T-helper 1 cell (primary cell): Measurements from ENCODE around the gene PRRC2B.
"Not testable (repeated sequence)": the region's sequence is repeated elsewhere in the genome, so short reads cannot be mapped to it uniquely, and the experiment has no call there.

ENCODE experiments used
- DNase-seq, 5 donors: peaks; one replicate each; pipeline ENCODE4 v3.0.0-alpha.2; 2012 to 2020

The PRRC2B gene

DNA sequence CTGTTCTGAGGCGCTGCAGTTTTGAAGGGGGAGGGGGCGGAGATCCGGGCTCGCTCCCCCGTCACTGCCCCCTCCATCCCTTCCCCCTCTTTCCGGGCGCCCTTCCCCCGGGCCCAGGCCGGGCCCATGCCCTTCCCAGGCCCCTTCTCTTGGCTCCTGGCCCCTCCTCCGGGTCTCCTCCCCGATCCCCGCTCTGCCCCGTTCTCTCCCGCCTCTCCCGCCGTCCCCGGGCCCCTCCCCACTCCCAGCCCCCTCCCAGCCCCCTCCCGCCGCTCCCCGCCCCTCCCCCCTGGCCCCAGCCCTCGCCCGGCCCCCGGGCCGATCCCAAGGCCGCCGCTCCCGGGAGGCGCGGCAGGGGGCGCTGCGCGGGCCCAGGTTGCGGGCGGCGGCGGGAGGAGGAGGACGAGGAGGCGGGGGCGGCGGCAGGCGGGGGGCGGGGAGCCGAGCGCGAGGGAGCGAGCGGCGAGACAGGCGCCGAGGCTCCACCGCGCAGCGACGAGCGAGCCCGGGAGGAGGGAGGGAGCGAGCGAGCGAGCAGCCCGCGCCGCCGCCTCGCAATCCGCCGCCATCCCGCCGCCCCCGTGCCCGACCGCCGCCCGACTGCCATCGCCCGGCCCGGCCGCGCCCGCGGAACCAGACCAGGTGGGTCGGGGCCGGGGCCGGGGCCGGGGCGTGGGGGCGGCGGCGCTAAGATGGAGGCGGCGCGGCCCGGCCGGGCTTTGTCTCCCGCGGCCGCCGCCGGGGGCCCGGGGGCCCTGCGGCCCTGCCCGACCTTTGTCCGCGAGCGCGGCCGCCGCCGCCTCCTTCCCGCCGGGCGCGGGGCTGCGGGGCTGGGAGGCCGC lies at the start of gene PRRC2B:
Gene PRRC2B (plus strand): TSS at position 465 of the 842 bp plus-strand sequence. CDS start 36,059 bp downstream, outside the sequence.
- DNase-seq = peak; percentile 78 to 87 (median 81)

DNA sequence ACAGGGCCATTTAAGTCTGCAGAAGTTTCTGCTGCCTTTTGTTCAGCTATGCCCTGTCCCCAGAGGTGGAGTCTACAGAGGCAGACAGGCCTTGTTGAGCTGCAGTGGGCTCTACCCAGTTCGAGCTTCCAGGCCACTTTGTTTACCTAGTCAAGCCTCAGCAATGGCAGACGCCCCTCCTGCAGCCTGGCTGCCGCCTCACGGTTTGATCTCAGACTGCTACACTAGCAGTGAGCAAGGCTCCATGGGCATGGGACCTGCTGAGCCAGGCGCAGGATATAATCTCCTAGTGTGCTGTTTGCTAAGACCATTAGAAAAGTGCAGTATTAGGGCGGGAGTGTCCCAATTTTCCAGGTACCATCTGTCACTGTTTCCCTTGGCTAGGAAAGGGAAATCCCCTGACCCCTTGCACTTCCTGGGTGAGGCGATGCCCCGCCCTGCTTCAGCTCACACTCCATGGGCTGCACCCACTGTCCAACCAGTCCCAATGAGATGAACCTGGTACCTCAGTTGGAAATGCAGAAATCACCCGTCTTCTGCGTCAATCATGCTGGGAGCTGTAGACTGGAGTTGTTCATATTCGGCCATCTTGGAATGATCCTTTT lies 48.9 kb upstream of the PRRC2B start:
- not testable (repeated sequence) for DNase-seq

DNA sequence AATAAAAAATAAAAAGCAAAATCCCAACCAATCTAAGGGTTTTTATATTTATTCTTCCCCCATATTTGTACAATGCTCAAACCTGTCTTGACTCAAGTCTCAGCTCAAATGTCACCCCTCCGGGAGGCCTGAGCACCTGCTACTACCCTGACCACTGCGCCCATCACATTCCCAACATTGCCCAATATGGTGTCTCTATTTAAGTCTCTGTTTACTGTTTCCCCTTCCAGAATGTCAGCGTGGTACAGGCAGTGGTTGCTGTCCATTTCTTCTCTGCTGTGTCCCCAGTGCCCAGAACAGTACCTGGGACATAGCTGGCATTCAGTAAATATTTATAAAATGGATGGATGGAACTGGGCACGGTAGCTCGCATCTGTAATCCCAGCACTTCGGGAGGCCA lies 47.3 kb upstream of the PRRC2B start:
- DNase-seq = no peak

DNA sequence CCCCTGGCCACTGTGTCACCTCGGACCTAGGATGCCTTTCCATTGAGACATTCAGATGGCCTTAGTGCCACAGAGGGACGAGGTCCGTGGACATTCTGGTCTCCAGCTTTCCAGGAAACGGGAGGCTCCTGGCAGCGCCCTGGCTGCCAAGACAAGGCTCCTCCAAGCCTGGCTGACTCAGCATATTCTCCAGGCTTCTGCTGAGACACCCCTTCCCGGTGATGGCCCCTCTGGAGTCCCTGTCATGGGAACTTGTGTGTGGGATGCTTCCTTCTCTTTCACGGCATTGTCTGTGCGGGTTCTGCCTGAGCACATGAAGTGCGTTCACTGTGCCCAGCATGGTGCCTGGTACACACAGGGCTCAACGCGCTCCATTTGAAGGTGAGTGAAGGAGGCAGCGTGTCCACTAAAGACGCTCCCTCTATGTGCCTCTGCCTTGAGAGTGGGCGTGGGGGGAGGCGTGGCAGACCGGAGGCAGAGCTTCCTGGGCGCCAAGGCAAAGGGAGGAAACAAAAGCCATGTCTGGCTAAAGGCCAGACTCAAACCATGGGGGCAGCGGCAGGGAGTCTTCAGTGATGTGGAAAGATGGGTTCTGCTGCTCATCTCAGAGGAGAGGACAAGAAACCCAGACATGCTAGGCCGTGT lies 46.4 kb upstream of the PRRC2B start:
- no peak for DNase-seq

DNA sequence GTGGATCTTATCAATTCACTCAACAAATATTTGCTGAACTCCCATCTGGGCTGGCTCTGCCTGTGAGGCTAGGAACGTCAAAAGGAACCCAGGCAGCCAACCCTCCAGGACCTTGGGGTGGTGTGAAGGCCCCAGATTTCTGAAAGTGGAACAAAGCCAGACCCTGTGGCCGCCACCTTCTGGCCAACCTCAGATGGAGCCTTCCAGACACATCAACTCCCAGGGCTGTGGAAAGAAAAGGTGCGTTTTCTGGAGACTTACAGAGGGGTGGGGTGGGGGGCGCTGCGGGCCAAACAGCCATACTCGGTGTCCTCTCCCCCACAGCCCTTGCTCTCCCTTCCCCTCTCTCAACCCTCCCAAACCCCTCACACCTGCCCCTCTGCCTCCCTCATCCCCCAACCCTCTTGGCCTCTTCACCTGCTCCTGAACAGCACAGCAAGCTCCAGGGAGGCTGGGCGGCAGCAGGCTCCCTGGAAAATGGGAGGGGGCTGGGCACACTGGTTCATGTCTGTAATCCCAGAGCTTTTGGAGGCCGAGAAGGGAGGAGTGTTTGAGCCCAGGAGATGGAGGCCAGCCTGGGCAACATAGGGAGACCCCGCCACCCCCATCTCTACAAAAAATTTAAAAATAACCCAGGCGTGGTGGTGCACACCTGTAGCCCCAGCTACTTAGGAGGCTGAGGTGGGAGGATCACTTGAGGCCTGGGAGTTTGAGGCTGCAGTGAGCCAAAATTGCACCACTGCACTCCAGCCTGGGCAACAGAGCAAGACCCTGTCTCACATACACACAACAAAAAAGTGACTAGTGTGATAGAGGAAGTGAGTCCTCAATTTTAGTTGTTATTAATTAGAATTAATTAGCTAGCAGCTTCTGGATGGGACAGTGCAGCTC lies 45.0 kb upstream of the PRRC2B start:
- no peak for DNase-seq

DNA sequence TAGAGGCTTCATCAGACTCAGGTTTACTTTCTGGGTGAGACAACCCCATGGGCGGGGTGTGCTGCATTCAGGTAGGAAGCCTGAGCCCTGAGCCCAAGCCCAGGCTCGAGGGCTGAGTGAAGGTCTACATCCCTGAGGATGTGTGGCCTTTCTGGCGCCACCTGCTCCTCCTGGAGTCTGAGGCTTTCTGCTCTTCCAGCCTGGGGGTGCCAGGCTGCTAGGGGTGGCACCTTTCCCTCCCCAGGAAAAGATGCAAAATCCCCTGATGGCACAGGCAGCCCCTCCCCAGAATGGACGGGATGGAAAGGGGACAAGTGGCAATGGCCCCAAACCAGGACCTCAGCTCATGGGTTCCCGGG lies 44.4 kb upstream of the PRRC2B start:
- no peak for DNase-seq

- peak; percentile 60 to 83 (median 78) for DNase-seq
Observed at GRCh38 chr9:131349881-131350563, 43.9 kb upstream of the PRRC2B start.

DNA sequence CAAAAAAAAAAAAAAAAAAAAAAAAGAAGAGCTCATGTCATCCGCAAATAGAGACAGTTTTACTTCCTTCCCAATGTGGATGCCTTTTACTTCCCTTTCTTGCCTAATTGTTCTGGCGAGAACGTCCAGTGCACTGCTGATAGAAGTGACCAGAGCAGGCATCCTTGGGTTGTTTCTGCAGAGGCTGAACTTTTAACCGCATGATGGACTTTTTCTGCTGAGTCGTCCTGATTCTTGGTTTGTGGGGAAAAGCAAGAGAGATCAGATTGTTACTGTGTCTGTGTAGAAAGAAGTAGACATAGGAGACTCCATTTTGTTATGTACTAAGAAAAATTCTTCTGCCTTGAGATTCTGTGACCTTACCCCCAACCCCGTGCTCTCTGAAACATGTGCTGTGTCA lies 37.4 kb upstream of the PRRC2B start:
- not testable (repeated sequence) for DNase-seq

- DNase-seq = no peak
Observed at GRCh38 chr9:131358556-131358955, 35.3 kb upstream of the PRRC2B start.

GRCh38 chr9:131361202-131361833 lies 32.6 kb upstream of the PRRC2B start:
- no peak for DNase-seq

- no peak for DNase-seq
Observed at GRCh38 chr9:131365546-131365945, 28.3 kb upstream of the PRRC2B start.

- DNase-seq = no peak
Observed at GRCh38 chr9:131366761-131367401, 27.0 kb upstream of the PRRC2B start.

DNA sequence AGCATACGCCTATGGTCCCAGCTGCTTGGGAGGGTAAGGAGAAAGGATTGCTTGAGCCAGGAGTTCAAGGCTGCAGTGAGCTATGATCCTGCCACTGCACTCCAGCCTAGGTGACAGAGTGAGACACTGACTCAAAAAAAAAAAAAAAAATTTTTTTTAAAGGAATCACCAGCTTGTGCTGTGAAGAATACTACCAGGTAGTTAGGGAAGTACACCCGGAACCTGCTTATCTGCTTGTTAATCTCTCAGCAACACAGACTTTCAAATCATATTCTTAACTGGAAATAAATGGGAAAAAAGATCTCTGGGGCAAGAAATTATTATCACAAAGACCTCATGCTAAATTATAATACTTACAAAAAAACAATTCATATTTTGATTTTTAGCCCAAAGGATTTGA lies 26.4 kb upstream of the PRRC2B start:
- DNase-seq = no peak

- no peak for DNase-seq
Observed at GRCh38 chr9:131370638-131371037, 23.2 kb upstream of the PRRC2B start.

DNA sequence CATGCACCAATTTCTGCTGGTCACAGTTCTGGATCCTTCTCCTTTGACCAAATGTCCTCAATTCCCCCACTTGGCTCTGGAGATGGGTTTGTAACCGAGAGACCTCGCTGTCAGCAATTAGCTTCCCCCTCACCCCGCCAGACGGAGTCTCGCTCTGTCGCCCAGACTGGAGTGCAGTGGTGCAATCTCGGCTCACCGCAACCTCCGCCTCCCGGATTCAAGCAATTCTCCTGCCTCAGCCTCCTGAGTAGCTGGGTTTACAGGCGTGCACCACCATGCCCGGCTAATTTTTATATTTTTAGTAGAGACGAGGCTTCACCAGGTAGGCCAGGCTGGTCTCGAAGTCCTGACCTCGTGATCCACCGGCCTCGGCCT lies 21.3 kb upstream of the PRRC2B start:
- not testable (repeated sequence) for DNase-seq

- not testable (repeated sequence) for DNase-seq
Observed at GRCh38 chr9:131374638-131375037, 19.2 kb upstream of the PRRC2B start.

DNA sequence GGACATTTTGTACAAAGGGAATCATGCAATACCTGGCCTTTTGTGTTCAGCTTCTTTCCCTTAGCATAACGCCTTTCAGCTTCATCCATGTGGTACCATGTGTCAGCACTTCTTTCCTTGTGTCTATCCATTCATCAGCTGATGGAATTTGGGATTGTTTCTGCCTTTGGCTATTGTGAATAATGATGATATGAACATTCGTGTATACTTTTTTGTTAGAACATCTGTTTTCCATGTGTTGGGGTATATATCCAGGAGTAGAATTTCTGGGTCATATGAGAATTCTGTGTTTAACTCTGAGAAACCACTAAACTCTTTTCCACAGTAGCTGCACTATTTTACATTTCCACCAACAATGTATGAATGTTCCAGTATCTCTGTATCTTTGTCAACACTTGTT lies 14.8 kb upstream of the PRRC2B start:
- DNase-seq = no peak

DNA sequence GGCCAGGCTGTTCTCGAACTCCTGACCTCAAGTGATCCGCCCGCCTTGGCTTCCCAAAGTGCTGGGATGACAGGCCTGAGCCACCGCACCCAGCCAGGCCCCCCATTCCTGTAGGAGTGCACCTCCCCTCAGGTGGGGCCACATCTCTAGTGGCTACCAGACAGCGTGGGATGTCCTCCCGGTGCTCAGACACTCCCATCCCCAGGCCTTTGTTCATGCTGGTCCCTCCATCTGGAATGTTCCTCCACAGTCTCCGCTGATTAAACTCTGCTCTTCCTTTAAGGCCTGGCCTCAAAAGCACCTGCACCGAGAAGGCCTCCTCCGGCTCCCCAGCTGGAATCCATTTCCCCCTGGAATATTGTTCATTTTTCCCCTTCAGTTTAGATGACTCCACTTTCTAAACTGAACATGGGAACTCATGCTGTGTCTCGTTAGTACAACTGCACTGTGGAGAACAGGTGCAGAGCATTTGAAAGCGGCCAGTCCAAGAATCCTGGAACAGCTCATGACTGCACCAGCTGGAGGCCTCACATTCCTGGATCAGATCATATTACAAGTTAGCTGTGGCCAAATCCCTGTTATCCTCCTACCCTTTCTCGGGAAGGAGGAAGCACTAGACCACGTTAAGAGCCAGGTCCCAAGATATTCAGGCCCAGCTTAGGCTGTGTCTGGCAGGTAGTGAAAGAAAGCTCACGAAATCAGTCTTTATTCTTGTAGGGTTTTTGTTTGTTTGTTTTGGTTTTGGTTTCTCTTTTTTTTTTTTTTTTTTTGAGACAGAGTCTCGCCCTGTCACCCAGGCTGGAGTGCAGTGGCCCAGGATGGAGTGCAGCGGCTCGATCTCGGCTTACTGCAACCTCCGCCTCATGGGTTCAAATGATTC lies 10.8 kb upstream of the PRRC2B start:
- DNase-seq = no peak

DNA sequence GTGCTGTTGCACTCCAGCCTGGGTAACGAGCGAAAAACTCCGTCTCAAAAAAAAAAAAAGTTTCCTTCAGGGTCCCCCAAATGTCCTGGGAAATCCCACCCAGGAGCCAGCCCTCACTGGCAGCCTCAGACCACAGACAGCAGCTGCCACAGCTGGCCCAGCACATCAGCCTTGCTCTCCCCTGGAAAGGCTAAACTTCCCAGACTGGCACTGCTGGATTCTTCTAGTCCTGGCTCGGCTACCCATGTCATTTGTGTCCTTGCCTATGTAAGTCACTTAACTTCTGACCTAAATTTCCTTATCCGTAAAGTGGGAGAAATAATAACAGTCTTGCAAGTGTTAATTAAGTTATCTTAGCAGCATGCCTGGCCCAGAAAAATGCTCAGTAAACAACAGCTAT lies 8.6 kb upstream of the PRRC2B start:
- DNase-seq = no peak

DNA sequence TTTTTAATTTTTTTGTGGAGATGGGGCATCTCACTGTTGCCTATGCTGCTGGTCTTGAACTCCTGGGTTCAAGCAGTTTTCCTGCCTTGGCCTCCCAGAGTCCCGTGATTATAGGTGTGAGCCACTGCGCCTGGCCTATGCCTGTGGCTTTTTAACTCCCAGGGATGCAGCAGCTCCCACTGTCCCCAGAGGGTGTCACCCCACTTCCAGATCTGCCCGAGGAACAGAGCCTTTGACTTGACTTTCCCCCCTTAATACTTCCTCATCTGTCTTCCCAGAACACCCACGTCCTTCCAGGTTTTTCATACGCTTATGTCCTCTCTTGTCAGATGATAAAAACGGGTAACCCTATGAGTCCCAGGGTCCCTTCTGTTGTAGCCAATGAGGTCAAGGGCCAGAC lies 7.6 kb upstream of the PRRC2B start:
- DNase-seq = no peak
